Kidney epithelial cell (primary cell): ENCODE results near the gene NTNG1. TPM values are rescaled to one million over a fixed set of nuclear protein-coding genes. Genes with fewer than 3 reads are reported as not detected.

ENCODE experiments used
- DNase-seq: peaks from one replicate; pipeline ENCODE4 v3.0.0-alpha.2; 2010; ENCODE audit warnings: low read depth
- H3K27me3 ChIP-seq: 2 replicates; pipeline ENCODE4 v1.6.0; 2011; ENCODE audit warnings: low read length; ENCODE audit not compliant: control insufficient read depth, insufficient read depth
- H3K36me3 ChIP-seq: 2 replicates; pipeline ENCODE4 v1.5.1; 2011; ENCODE audit warnings: low read length; ENCODE audit not compliant: control insufficient read depth, insufficient read depth
- H3K4me3 ChIP-seq: 2 replicates; pipeline ENCODE4 v1.5.1; 2011; ENCODE audit warnings: low read depth, mild to moderate bottlenecking, control low read depth, low read length
- CTCF ChIP-seq: IDR thresholded peaks from 2 replicates; pipeline ENCODE4 v1.5.1; 2011; ENCODE audit warnings: mild to moderate bottlenecking, moderate library complexity, low read length, control low read depth, inconsistent platforms; ENCODE audit not compliant: insufficient read depth, poor library complexity, severe bottlenecking
- total RNA-seq: library from RNA; depleted of rRNA; stranded (reverse); fragments of >200 nt; gene quantifications from 2 replicates; pipeline ENCODE4 v1.2.3, GENCODE V29; 2015

NTNG1 gene
- total RNA-seq, 1 donor from 2014 or later: 3.7 TPM

- no peak for TF ChIP-seq CTCF
- Histone ChIP-seq H3K27me3 (no peaks in the 10 kb centered on the region), H3K4me3 (no peak overlapping the region), H3K36me3 (peaks cover 2% of the 10 kb centered on the region)
- no peak for DNase-seq
Observed at GRCh38 chr1:107401704-107402103, 260.9 kb downstream of the NTNG1 start.

GRCh38 chr1:107404756-107405155, 263.9 kb downstream of the NTNG1 start:
- Histone ChIP-seq H3K27me3 (no peaks in the 10 kb centered on the region), H3K4me3 (no peak overlapping the region), H3K36me3 (no peaks in the 10 kb centered on the region)
- peak; percentile 9 for DNase-seq
- no peak for TF ChIP-seq CTCF

- peak; percentile 5 for DNase-seq
- Histone ChIP-seq H3K36me3 (no peaks in the 10 kb centered on the region), H3K27me3 (no peaks in the 10 kb centered on the region), H3K4me3 (no peak overlapping the region)
- no peak for TF ChIP-seq CTCF
Observed at GRCh38 chr1:107405236-107405635, 264.4 kb downstream of the NTNG1 start.

- no peak overlapping the region for H3K4me3 ChIP-seq
- TF ChIP-seq CTCF: no peak
- no peak for DNase-seq
- H3K27me3 ChIP-seq: no peaks in the 10 kb centered on the region
- H3K36me3 ChIP-seq: no peaks in the 10 kb centered on the region
Observed at GRCh38 chr1:107407011-107407410, 266.2 kb downstream of the NTNG1 start.

- Histone ChIP-seq H3K27me3 (no peaks in the 10 kb centered on the region), H3K36me3 (no peaks in the 10 kb centered on the region), H3K4me3 (no peak overlapping the region)
- no peak for TF ChIP-seq CTCF
- no peak for DNase-seq
Observed at GRCh38 chr1:107413546-107413945, 272.7 kb downstream of the NTNG1 start.

GRCh38 chr1:107413951-107414350, 273.1 kb downstream of the NTNG1 start:
- DNase-seq: no peak
- no peak for TF ChIP-seq CTCF
- Histone ChIP-seq H3K36me3 (no peaks in the 10 kb centered on the region), H3K27me3 (no peaks in the 10 kb centered on the region), H3K4me3 (no peak overlapping the region)
